Measurements from ENCODE around the gene KLK12.

KLK12 gene

GRCh38 chr19:51070334-51071094 is 35.7 kb upstream of the KLK12 start:
- TF ChIP-seq POLR2A (IDR thresholded peaks at IDR 0.05; ENCODE audit: low read depth, low read length) (no peak), TAF1 (IDR thresholded peaks at IDR 0.05; ENCODE audit: borderline replicate concordance, low read depth, low read length) (no peak), POLR2AphosphoS5 (IDR thresholded peaks at IDR 0.05; ENCODE audit: low read depth, low read length) (no peak)
- FAIRE-seq (no peak), DNase-seq (ENCODE audit: insufficient read length) (no peak)

GRCh38 chr19:51066393-51067186 is 31.8 kb upstream of the KLK12 start:
- no peak for DNase-seq (ENCODE audit: insufficient read length)
- FAIRE-seq: no peak
- no peak for TF ChIP-seq TAF1 (IDR thresholded peaks at IDR 0.05; ENCODE audit: borderline replicate concordance, low read depth, low read length)

- FAIRE-seq (no peak), DNase-seq (ENCODE audit: insufficient read length) (no peak)
- TF ChIP-seq POLR2A (IDR thresholded peaks at IDR 0.05; ENCODE audit: low read depth, low read length) (no peak), POLR2AphosphoS5 (IDR thresholded peaks at IDR 0.05; ENCODE audit: low read depth, low read length) (no peak), TAF1 (IDR thresholded peaks at IDR 0.05; ENCODE audit: borderline replicate concordance, low read depth, low read length) (no peak)
Observed at GRCh38 chr19:51065221-51065960, 30.6 kb upstream of the KLK12 start.

GRCh38 chr19:51064534-51065220 is 29.9 kb upstream of the KLK12 start, which contains the start of gene KLK13:
Gene KLK13, minus strand, starts transcription at chr19:51065092. Its CDS starts 25 bp downstream, at chr19:51065067.
- TF ChIP-seq TAF1 (IDR thresholded peaks at IDR 0.05; ENCODE audit: borderline replicate concordance, low read depth, low read length) (no peak), POLR2AphosphoS5 (IDR thresholded peaks at IDR 0.05; ENCODE audit: low read depth, low read length) (no peak), POLR2A (IDR thresholded peaks at IDR 0.05; ENCODE audit: low read depth, low read length) (no peak)
- FAIRE-seq (no peak), DNase-seq (ENCODE audit: insufficient read length) (no peak)

GRCh38 chr19:51063664-51064063 is 28.9 kb upstream of the KLK12 start:
- FAIRE-seq (no peak), DNase-seq (ENCODE audit: insufficient read length) (no peak)
- TF ChIP-seq TAF1 (IDR thresholded peaks at IDR 0.05; ENCODE audit: borderline replicate concordance, low read depth, low read length) (no peak), POLR2A (IDR thresholded peaks at IDR 0.05; ENCODE audit: low read depth, low read length) (no peak), POLR2AphosphoS5 (IDR thresholded peaks at IDR 0.05; ENCODE audit: low read depth, low read length) (no peak)

- TF ChIP-seq POLR2AphosphoS5 (IDR thresholded peaks at IDR 0.05; ENCODE audit: low read depth, low read length): no peak
- FAIRE-seq: no peak
Observed at GRCh38 chr19:51060973-51061372, 26.2 kb upstream of the KLK12 start.

GRCh38 chr19:51060336-51060735 is 25.5 kb upstream of the KLK12 start:
- TF ChIP-seq TAF1 (IDR thresholded peaks at IDR 0.05; ENCODE audit: borderline replicate concordance, low read depth, low read length) (no peak), POLR2A (IDR thresholded peaks at IDR 0.05; ENCODE audit: low read depth, low read length) (no peak), POLR2AphosphoS5 (IDR thresholded peaks at IDR 0.05; ENCODE audit: low read depth, low read length) (no peak)
- no peak for DNase-seq (ENCODE audit: insufficient read length)
- no peak for FAIRE-seq

More at GRCh38 chr19:51060973-51061372, 26.2 kb upstream of the KLK12 start:
- DNase-seq (ENCODE audit: insufficient read length): no peak

GRCh38 chr19:51059715-51060114 is 24.9 kb upstream of the KLK12 start:
- no peak for DNase-seq (ENCODE audit: insufficient read length)
- FAIRE-seq: no peak
- no peak for TF ChIP-seq POLR2A (IDR thresholded peaks at IDR 0.05; ENCODE audit: low read depth, low read length)
- no peak for TF ChIP-seq TAF1 (IDR thresholded peaks at IDR 0.05; ENCODE audit: borderline replicate concordance, low read depth, low read length)
- TF ChIP-seq POLR2AphosphoS5 (IDR thresholded peaks at IDR 0.05; ENCODE audit: low read depth, low read length): no peak

GRCh38 chr19:51055866-51056265 is 21.1 kb upstream of the KLK12 start:
- no peak for FAIRE-seq

GRCh38 chr19:51047031-51047335 is 12.2 kb upstream of the KLK12 start:
- no peak for FAIRE-seq
- no peak for DNase-seq (ENCODE audit: insufficient read length)
- TF ChIP-seq POLR2AphosphoS5 (IDR thresholded peaks at IDR 0.05; ENCODE audit: low read depth, low read length) (no peak), POLR2A (IDR thresholded peaks at IDR 0.05; ENCODE audit: low read depth, low read length) (no peak), TAF1 (IDR thresholded peaks at IDR 0.05; ENCODE audit: borderline replicate concordance, low read depth, low read length) (no peak)

More at GRCh38 chr19:51055866-51056265, 21.1 kb upstream of the KLK12 start:
- TF ChIP-seq POLR2A (IDR thresholded peaks at IDR 0.05; ENCODE audit: low read depth, low read length) (no peak), POLR2AphosphoS5 (IDR thresholded peaks at IDR 0.05; ENCODE audit: low read depth, low read length) (no peak), TAF1 (IDR thresholded peaks at IDR 0.05; ENCODE audit: borderline replicate concordance, low read depth, low read length) (no peak)
- DNase-seq (ENCODE audit: insufficient read length): no peak

GRCh38 chr19:51044327-51044726 is 9.5 kb upstream of the KLK12 start:
- TF ChIP-seq TAF1 (IDR thresholded peaks at IDR 0.05; ENCODE audit: borderline replicate concordance, low read depth, low read length): no peak
- no peak for TF ChIP-seq POLR2A (IDR thresholded peaks at IDR 0.05; ENCODE audit: low read depth, low read length)
- DNase-seq (ENCODE audit: insufficient read length) (no peak), FAIRE-seq (no peak)
